Neural crest cell (in vitro differentiated cells): ENCODE data around the gene HBB. TPM values are rescaled to one million over a fixed set of nuclear protein-coding genes. Genes with fewer than 3 reads are reported as not detected.

Experiments
- DNase-seq: peaks from one replicate; pipeline ENCODE4 v3.0.0; 2021; ENCODE audit warnings: low read depth, mixed read lengths, low spot score
- H3K27ac Mint-ChIP-seq: one replicate; pipeline ENCODE4 v1.8.0; 2021; ENCODE audit warnings: mild to moderate bottlenecking, mixed read lengths; ENCODE audit not compliant: unreplicated experiment
- H3K27me3 Mint-ChIP-seq: 2 replicates; pipeline ENCODE4 v1.8.0; 2021; ENCODE audit warnings: low read depth, mild to moderate bottlenecking, mixed read lengths
- H3K36me3 Mint-ChIP-seq: 2 replicates; pipeline ENCODE4 v1.8.0; 2021; ENCODE audit warnings: low read depth, mild to moderate bottlenecking, mixed read lengths
- H3K4me1 Mint-ChIP-seq: 2 replicates; pipeline ENCODE4 v1.8.0; 2021; ENCODE audit warnings: mixed read lengths
- H3K4me3 Mint-ChIP-seq: one replicate; pipeline ENCODE4 v1.8.0; 2021; ENCODE audit warnings: mild to moderate bottlenecking, mixed read lengths
- H3K9me3 Mint-ChIP-seq: 2 replicates; pipeline ENCODE4 v1.8.0; 2021; ENCODE audit warnings: mixed read lengths
- total RNA-seq: library from RNA; stranded (reverse); gene quantifications from 2 replicates; pipeline ENCODE4 v1.2.1, GENCODE V29; 2021
- TF ChIP-seq, protein P1 (sequence below): fragments of 200-600 bp; sonication (generic); conservative IDR thresholded peaks from 2 replicates; pipeline ENCODE4 v1.5.0; 2021; ENCODE audit warnings: antibody characterized with exemption, mild to moderate bottlenecking

The HBB gene
- total RNA-seq, 1 donor from 2014 or later: not detected

- TF ChIP-seq, protein P1, sequence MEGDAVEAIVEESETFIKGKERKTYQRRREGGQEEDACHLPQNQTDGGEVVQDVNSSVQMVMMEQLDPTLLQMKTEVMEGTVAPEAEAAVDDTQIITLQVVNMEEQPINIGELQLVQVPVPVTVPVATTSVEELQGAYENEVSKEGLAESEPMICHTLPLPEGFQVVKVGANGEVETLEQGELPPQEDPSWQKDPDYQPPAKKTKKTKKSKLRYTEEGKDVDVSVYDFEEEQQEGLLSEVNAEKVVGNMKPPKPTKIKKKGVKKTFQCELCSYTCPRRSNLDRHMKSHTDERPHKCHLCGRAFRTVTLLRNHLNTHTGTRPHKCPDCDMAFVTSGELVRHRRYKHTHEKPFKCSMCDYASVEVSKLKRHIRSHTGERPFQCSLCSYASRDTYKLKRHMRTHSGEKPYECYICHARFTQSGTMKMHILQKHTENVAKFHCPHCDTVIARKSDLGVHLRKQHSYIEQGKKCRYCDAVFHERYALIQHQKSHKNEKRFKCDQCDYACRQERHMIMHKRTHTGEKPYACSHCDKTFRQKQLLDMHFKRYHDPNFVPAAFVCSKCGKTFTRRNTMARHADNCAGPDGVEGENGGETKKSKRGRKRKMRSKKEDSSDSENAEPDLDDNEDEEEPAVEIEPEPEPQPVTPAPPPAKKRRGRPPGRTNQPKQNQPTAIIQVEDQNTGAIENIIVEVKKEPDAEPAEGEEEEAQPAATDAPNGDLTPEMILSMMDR: no peak
- Mint-ChIP-seq H3K4me1 (no peaks in the 10 kb centered on the region), H3K36me3 (no peaks in the 10 kb centered on the region), H3K9me3 (no peaks in the 10 kb centered on the region), H3K4me3 (no peak overlapping the region), H3K27me3 (peaks cover 5% of the 10 kb centered on the region), H3K27ac (no peak overlapping the region)
- no peak for DNase-seq
Measured at GRCh38 chr11:5247472-5248192, 20.8 kb upstream of the HBB start.

DNA sequence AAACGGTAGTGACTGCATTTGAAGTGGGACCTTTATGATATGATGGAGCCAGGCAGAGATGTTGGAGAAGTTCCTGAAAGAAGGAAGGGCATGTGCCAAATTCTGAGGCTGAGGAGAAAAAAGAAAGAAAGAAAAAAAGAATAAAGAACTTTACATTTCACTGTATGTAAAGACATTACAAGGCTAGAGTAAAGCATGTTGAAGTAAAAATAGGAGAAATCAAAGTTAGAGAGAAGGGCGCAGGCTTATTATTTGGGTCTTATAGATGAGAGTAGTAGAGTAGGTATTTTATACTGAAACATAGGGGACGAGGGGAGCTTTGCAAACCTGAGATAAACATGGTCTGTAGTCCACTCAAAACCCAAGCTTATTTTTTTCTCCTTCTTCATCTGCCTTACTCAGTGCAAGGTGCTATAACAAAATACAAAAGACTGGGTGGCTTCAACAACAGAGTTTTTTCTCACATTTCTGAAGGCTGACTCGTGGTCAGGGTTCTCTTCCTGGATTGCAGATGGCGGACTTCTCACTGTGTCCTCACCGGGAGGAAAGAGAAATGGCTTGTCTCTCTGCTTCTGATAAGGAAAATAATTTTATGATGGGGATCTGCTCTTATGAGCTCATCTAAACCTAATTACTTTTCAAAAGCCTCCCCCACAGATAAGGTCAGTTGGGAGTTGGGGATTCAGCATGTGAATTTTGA is 20.1 kb upstream of the HBB start:
- H3K4me3 Mint-ChIP-seq: no peak overlapping the region
- H3K4me1 Mint-ChIP-seq: no peaks in the 10 kb centered on the region
- H3K27ac Mint-ChIP-seq: no peak overlapping the region
- peaks cover 5% of the 10 kb centered on the region for H3K27me3 Mint-ChIP-seq
- no peaks in the 10 kb centered on the region for H3K36me3 Mint-ChIP-seq
- TF ChIP-seq, protein P1: no peak
- no peaks in the 10 kb centered on the region for H3K9me3 Mint-ChIP-seq
- no peak for DNase-seq

- Mint-ChIP-seq H3K27ac (no peak overlapping the region), H3K4me1 (no peaks in the 10 kb centered on the region), H3K9me3 (no peaks in the 10 kb centered on the region), H3K4me3 (no peak overlapping the region), H3K27me3 (peaks cover 8% of the 10 kb centered on the region), H3K36me3 (no peaks in the 10 kb centered on the region)
- TF ChIP-seq, protein P1: no peak
- DNase-seq: no peak
Measured at GRCh38 chr11:5245155-5245554, 18.3 kb upstream of the HBB start.

GRCh38 chr11:5243816-5244180 is 16.9 kb upstream of the HBB start:
- Mint-ChIP-seq H3K27me3 (peaks cover 10% of the 10 kb centered on the region), H3K9me3 (no peaks in the 10 kb centered on the region), H3K4me1 (no peaks in the 10 kb centered on the region), H3K4me3 (no peak overlapping the region), H3K36me3 (no peaks in the 10 kb centered on the region), H3K27ac (no peak overlapping the region)
- TF ChIP-seq, protein P1: no peak
- no peak for DNase-seq

DNA sequence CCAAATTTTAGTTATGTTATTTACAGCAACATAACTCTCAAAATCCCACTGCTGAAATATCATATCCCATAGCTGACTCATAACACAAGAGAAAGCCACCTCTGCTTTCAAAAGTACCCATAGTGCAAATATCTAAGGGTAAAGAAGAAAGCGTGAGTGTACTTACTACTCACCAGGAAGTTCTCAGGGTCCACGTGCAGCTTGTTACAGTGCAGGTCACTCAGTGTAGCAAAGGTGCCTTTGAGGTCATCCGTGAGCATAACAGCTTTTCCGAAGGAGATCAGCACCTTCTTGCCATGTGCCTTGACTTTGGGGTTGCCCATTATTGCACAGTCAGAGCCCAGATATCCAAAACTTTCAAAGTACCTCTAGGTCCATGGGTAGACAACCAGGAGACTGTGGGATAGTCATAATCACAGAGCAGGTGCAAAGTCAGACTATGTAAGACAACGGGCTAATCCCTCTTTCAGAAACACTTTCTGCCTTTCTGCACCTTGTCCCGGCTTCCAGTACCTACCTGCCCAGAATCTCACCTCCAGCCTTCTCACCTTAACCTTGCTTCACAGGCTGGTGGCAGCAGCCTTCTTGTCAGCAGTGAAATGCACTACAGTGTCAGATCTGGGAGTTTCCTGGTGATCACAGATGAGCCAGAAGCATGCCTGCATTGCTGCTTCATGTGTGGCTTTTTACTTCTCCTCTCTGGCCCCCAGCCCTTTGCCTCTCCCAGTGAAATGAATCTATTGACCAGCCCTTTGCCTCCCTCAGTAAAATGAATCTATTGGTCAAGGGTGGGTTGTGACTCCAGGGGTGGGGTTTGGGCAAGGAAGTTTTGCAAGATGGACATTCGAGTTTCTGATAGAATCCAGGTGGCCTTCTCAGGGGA is 16.3 kb upstream of the HBB start:
- no peak for DNase-seq
- TF ChIP-seq, protein P1: no peak
- Mint-ChIP-seq H3K27ac (no peak overlapping the region), H3K36me3 (no peaks in the 10 kb centered on the region), H3K9me3 (no peaks in the 10 kb centered on the region), H3K27me3 (peaks cover 14% of the 10 kb centered on the region), H3K4me1 (no peaks in the 10 kb centered on the region), H3K4me3 (no peak overlapping the region)
